NT2/D1 (cell line): ENCODE results near the gene DES.

Experiments
- YY1 ChIP-seq: IDR thresholded peaks from 2 replicates; pipeline ENCODE4 v1.6.1; 2011; ENCODE audit not compliant: insufficient read length, insufficient read depth
- ZNF274 ChIP-seq: IDR thresholded peaks from 2 replicates; pipeline ENCODE4 v1.6.1; 2011; ENCODE audit warnings: mild to moderate bottlenecking, low read depth, low read length

GRCh38 chr2:219448099-219448775 is 30.1 kb downstream of the DES start:
- TF ChIP-seq YY1, result no peak
- no peak for TF ChIP-seq ZNF274
